Activated CD4-positive, alpha-beta T cell treated with anti-CD3 and anti-CD28 coated beads for 4 hours (primary cell): ENCODE measurements around the gene RAD21L1.

Experiments
- DNase-seq, 2 donors: peaks; one replicate each; pipeline ENCODE4 v3.0.0-alpha.2; 2020

RAD21L1 gene

DNA sequence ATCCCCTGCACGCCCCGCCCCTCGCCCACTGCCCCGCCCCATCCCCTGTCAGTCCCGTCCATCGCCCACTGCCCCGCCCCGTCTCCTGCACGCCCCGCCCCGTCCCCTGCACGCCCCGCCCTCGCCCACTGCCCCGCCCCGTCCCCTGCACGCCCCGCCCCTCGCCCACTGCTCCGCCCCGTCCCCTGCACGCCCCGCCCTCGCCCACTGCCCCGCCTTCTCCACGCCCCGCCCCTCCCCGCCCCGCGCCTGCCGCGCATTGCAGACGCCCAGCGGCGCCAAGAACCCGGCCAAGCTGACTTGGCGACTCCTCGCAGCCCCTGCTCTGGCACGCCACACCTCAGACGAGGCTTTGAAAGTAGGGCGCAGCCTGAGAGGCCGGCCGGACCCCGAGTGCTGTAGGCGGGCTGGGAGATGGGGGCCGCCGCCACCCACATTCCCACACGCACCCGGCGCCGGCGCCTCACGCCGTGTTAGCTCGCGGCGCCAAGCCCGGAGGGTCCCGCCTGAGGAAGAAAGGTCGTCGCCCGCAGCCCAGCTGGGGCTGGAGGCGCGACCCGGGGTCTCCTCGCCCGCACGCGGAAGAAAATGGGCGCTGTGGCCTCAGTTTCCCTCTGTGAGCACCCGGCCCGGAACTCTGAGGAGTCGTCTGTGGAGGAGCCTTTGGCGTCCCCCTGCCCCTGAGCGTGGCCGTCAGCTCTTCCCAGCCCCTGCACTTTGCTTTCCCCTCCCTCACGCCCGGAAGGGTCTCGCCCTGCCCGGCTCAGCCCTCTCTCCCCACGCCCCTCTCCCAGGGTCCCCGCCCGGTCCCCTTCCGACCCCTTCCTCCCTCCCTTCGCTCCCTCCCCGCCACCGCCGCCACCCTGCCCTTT is at the start of gene RAD21L1:
TSS of gene RAD21L1 (plus strand) at position 262 of the 872 bp plus-strand sequence. CDS start 2,410 bp downstream, outside the sequence.
- DNase-seq: peak; percentile 75 to 85

DNA sequence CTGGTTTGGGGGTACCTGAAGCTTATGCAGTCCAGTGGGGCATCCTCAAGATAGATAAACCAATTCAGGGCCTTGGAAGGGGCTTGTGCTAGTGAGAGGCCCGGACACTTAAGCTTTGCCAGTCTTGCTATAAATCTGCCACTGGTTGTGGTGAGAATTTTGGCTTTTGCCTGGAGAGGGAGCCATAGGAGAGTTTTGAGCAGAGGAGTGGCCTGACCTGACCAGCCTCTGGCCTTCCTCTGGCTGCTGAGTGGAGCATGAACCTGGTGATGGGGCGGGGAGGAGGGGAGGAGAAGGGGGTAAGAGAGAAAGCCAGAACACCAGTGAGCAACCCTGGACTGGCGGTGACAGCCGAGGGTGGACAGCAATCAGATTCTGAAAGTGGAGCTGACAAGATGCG is 48.2 kb upstream of the RAD21L1 start:
- DNase-seq: no peak

DNA sequence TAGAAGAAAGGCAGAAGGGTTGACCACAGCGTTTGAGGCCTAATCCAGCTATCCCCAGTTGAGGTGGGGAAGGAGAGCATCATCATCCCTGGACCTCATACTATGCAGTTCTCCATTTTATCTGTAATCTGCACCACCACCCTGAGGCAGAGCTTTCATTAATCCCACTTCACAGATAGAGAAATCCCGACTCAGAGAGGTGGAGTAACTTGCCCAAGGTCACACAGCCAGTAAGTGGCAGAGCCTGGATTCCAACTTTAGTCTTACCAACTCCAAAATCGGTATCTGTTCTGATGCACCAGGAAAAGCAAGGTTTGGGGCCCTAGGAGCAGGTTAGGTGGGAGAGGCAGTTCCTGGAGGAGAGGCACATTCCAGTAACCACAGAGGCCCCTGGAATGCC is 47.7 kb upstream of the RAD21L1 start:
- no peak for DNase-seq

DNA sequence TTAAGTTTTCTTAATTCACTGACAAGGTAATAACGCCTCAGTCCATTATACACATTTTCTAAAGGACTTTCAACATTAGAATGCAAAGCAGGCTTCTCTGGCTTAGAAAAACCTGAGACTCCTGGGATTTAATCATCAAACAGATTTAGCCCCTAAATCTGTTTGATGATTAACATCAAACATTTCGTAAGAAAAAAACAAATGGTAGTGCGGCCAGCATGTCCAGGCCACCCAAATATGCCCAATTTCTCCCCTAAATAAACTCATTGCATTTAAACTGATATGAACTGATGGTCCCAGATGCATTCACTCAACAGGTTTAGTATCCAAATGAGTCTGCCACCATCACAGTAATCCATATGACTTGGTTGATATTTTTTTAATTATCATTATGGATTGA is 47.2 kb upstream of the RAD21L1 start:
- DNase-seq: no peak

DNA sequence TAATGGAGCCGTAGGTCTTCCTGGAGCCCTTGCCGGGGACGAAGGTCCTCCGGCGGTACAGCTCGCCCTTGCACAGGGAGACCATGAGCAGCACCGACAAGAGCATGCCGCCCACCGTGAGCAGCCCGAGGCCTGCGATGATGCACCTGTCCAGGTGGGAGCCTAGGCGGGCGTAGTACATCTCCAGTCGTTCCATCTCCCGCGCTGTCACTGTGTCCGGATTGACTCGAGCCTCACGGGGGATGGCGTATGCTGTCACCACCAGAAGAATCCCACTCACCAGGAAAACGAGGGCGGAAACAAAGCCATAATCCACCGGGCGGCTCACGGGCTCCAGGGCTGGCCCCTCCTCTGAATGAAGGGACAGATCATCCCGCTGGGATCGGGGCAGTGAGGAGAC is 44.9 kb upstream of the RAD21L1 start:
- DNase-seq: no peak

DNA sequence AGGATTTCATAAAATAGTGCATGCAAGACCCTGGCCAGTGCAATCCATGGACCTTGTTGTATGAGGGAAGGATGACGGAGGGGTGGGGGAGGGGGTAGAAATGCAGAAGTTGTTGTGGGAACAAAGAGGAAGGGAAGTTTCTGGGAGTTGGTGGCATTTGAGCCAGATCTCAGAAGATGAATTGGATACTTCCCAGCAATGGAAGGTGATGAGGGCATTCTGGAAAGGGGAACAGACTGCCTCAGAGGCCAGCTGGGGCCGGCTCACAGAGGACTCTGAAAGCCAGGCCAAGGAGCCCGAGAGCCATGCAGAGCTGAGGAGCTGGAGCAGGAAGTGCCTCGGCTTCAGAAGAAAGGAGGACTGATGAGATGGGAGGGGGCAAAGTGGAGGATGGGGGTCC is 43.7 kb upstream of the RAD21L1 start:
- no peak for DNase-seq

DNA sequence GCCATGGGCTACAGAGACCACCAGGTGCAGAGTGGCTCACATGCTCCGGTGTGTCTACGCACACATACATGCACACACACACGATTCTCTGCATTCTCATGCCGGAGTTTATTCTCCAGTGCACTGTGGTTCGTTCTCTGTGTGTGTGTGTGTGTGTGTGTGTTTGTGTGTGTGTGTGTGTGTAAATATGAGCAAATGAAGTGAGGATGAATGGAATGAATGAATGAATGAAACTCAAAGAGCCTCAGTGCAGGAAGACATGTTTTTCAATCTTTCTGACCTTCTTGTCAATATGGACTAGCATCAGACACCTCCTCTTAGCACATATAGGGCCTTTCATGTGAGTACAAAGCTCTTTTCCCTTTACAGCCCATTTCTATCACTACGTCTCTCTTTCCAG is 42.7 kb upstream of the RAD21L1 start:
- no peak for DNase-seq

DNA sequence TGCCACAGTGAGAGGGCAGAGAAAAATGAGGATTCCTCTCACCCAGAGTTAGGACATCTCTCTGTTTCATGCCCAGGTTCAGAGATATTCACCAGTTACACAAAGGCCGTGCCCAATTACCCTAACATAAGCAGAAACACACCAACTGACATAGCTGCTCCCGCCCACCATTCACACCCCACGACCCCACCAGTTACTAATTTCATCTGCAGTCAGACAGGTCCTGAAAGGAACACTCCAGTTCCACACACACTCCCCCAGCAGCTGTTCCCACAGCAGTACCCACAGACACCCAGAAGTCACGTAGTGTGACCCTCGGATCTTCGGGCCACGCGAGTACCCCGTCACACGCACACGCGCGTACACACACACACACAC is 41.6 kb upstream of the RAD21L1 start:
- DNase-seq: no peak

DNA sequence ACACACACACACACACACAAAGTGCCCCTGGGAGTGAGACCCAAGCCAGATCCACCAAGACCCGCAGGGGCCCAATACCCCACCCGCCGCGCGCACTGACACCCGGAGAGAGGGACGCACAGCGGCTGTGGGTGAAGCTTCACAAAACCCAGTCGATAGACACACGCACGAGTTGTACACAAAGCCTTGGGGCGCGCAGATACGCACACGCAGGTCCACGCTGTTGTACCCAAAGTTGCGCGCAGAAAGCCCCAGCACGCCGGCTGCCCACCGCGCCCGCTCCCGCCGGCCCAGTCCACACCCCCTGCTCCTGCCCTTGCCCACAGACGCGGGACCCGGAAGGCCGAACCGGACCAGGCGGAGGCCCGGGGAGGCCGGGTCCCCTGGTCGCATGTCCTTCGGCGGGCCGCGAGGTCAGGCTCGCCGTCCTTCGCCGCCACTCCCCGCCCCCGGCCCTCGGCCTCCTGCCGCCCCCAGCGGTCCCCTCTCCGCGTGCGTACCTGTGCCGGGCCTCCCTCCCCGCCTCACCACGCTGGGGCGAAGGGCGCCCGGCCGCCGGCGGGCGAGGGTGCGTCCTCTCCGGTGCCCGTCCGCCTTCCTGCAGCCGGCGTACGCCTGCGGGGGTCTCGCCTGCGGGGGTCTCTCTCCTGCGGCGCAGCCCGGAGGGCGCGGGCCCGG is 41.1 kb upstream of the RAD21L1 start, which contains the start of gene TMEM74B:
TSS of gene TMEM74B (minus strand) at position 344 of the 678 bp plus-strand sequence. CDS start 1,180 bp downstream, outside the sequence.
- no peak for DNase-seq

DNA sequence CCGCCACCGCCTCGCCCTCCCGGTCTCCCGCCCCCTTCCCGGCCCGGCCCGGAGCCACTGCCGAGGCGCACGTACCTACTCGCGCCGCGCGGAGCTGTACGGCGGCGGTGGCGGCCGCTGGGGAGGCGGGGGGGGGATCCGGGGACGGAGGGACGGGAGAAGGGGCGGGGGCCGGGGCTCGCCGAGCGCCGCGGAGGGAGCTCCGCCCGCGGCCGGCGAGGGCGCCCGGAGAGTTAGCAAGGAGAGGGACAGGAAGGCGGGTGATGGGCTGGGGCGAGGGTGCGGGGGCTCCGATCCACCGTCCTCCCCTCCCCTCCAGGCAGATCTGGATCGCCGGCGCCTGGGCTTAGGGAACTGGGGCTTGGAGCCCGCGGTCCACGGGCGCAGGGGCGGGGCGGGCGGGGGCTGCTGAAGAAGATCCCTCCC is 40.5 kb upstream of the RAD21L1 start:
- no peak for DNase-seq

DNA sequence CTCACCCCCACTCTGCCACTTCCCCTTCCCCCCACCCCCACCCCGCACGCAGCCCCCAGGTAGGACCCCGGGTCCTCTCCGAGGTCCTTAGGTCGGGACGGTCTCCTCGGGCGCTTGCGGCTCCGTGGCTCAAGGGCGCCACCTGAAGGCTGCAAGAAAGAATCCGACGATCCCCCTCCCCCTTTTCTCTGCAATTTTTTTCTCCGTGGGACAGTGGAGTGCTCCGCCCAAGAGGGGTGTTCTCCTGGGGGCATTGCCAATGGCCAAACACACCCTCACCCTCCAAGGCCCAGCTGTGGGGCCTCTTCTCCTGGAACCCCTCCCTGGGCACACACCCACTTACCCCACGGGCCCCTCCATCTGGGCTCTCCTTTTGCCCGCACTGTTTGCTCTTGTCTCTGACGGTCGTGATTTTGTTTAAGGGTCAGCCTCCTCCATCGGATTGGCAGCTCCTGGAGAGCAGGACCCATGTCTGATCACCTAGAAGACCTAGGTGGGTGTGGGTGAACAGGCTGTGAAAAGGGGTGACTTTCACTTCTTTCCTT is 40.0 kb upstream of the RAD21L1 start:
- peak; percentile 11 to 18 for DNase-seq

DNA sequence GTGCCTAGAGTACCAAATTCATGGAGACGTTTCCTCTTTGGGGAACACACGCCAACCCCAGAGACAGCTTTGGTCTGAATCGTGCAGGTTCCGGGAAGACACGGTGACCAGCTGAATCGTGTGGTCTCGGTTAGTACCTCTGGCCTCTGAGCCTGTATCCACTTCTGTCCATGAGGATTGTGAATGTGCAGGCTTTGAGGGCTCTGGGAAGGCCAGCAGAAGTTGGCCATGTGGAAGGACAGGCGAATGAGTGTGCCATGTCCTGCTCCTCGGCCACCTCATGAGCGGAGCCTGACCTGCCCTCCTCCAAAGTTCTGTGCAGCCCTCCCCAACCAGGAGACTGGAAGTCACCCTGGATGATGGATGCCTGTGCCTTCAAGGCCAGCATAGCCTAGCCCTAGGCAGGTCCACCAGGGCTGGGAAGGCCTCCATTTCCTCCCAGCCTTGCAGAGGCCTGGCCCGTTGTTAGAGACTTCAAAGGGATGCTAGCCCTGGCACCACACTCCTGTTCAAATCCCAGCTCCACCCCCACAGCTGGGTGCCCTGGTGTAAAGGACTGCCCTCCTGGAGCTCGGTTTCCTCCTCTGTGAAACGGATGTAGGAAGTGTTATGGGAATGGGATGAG is 39.4 kb upstream of the RAD21L1 start:
- DNase-seq: no peak

DNA sequence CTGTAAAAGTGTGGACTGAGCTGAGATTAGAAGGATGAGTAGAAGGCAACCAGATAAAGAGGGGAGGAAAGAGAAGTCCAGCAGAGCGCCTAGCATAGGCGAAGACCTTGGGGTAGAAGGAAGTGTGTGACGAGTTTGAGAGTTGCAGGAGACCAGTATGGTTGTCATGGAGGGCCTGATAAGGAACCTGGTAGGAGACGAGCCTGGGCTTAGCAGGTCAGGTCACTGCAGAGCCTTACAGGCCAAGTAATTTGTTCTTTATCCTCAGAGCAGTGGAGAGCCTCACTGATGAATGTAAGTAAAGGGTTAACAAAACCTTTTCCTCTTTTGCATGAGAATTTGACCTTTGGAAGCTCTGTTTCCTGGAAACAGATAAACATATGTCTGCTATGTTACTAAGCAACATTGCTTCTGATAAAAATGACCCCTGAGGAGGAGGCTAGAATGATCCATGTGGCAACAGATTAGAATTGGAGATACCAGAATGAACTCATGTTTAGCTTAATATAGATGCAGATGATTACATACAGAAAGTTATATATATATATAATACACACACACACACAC is 38.2 kb upstream of the RAD21L1 start:
- no peak for DNase-seq

DNA sequence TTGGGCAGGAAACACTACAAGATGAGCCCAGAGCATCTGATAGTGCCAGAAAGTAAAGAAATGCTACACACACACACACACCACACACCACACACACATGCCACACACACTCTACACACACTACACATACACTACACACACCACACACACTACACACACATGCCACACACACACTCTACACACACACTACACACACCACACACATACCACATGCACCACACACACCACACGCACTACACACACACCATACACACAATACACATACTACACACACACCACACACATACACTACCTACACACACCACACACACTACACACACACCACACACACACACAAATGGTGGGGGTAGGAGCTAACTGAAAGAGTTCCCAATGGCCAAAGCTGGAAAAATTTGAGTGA is 37.5 kb upstream of the RAD21L1 start:
- DNase-seq: no peak

DNA sequence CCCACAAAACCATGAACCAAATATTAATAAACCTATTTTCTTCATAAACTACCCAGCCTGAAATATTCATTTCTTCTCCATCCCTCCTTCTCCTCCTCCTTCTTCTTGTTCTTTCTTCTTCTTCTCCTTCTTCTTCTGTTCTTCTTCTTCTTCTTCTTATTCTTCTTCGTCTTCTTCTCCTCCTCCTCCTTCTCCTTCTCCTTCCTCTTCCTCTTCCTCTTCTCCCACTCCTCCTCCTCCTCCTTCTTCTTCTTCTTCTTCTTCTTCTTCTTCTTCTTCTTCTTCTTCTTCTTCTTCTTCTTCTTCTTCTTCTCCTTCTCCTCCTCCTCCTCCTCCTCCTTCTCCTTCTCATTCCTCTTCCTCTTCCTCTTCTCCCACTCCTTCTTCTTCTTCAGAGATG is 36.0 kb upstream of the RAD21L1 start:
- DNase-seq: no peak

DNA sequence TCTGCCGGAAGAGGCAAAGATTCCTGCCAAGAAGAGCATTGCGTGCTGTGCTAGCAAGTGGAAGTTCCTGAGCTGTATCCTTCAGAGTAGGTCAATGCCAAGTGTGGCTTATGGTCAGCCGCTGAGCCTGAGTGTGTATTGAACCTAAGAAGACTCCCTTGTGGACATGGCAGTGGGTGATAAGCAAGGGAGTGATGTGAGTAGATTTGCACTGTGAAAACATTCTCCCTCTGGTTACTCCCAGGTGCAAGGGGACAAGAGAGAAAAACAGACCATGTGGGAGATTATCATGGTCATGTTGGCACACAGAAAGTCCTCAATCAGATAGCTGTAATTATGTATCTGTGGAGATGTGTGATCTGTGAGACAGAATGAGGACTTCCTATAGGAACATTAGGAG is 35.0 kb upstream of the RAD21L1 start:
- DNase-seq: no peak

DNA sequence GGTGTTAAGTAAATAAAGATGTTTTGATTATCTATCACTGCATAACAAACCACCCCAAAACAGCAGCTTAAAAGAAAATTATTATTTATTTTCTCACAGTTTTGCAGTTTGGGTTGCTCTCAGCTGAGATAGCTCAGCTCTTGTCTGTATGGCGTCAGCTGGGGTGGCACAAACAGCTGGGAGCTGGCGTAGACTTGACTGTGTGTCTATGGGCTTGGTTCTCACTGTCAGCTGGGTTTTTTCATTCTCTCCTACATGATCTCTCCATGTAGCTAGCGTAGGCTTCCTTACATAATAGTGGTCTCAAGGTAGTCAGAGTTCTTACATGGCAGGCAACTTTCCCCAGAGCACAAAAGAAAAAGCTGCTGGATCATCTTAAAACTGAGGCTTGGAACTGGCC is 34.5 kb upstream of the RAD21L1 start:
- no peak for DNase-seq

DNA sequence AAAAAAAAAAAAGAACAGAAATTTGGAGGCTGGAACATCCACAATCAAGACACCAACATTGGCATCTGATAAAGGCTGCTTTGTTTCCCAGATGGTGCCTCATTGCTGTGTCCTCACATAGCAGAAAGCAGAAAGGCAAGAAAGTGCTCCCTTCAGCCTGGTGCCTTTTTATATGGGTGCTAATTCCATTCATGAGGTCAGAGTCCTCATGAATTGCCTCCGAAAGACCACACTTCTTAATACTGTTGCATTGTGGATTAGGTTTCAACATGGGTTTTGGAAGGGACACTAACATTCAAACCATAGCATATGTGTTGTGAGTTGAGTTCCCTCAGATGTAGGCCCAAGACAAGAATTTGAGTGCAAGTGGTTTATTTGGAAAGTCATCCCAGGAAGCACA is 30.6 kb upstream of the RAD21L1 start:
- DNase-seq: no peak

DNA sequence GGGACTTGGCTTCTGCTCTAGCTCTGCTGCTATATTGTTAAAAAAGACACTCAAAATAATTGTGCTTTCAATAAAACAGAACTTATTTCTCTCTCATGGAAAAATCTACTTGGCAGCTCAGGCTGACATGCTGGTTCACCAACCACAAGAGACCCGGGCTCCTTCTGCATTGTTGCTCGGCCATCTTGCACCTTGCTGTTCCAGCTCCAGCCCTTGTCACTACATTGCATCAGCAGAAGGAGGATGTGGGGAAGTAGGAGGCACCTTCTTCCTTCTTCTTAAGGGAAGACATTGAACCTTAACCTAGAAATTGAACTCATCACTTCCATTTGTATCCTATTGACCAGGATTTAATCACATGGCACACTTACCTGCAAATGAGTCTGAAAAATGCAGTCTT is 29.2 kb upstream of the RAD21L1 start:
- no peak for DNase-seq

DNA sequence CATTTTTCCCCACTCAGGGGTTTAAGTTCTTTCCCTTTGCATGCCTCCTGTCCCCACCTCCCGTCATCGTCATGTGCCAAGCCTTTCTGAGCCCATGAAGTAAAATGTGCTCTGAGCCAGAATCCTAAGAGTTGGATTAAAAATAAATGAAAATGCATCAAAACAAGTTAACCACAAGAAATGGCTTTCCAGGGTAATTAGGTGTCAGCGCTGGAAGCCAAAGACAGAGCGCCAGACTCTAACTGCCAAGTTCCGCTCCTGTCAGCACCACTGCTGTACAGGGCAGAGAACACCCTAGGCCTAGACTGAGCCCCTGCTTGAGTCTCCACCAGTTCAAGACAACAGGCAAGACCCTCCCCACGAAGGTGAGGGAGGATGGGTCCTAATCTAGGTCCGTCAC is 28.0 kb upstream of the RAD21L1 start:
- no peak for DNase-seq

DNA sequence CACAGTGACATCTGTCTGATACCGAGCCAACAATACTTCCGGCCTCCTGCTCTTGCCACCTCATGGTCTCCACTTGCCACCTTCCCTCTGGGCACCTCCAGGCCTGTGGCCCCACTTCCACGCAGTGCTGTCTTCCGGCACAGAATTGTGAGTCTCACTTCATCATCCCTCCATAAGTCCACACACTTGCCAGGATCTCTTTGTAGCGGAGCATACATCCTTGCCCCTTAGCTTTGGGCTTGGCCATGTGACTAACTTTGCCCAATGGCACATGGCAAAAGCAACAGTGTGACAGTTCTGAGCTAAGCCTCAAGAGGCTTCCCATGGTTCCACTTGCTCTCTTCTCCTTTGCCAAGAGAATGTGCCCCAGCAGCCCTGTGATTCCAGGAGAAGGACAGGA is 27.1 kb upstream of the RAD21L1 start:
- DNase-seq: no peak

DNA sequence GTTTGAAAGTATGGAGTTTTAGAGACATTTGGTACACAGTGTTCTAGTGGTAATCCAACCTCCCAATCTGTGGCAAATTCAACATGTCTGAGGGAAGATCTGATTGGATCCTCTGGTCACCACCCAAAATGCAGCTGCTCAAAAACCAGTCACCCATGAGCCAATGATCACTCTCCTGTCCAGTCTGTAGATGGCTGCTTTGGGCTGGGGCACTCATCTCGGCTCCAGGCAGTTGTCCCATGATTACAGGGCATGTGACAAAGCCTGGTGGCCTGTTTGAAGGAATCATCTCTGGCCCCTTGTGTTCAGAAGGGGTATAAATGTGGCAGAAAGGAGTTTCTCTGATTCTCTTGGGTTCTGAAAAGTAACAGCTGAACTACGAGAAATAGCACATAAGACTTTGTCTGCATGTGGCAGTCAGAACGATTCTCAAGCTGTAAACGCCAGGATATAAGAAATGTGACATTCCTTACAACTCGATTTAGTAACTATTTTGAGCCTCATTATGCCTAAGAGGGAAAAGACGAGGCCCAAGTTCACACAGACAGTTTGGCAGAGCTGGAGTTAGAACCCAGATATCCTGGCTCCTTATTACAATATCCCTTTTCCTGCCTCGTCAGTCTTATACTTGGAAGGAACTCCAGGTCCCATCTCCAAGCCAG is 26.5 kb upstream of the RAD21L1 start:
- DNase-seq: no peak

DNA sequence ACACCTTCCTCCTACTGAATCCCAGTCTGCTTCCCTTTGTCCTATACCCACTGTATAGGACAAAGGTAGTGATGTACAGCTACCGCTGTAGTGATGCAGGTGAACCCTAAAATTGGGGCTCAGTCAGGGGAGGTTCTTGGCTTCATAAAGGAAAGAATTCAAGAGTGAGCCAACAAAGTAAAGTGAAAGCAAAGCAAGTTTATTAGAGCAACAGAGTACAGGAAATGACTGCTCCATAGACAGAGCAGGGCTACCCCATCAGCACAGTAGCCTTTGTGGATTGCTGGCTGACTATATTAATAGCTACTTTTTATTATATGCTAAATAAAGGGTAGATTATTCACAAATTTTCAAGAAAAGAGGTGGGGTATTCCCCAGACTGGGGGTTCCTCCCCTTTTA is 25.9 kb upstream of the RAD21L1 start:
- DNase-seq: no peak
